ENCODE results near the gene EPS8.

The EPS8 gene

DNA sequence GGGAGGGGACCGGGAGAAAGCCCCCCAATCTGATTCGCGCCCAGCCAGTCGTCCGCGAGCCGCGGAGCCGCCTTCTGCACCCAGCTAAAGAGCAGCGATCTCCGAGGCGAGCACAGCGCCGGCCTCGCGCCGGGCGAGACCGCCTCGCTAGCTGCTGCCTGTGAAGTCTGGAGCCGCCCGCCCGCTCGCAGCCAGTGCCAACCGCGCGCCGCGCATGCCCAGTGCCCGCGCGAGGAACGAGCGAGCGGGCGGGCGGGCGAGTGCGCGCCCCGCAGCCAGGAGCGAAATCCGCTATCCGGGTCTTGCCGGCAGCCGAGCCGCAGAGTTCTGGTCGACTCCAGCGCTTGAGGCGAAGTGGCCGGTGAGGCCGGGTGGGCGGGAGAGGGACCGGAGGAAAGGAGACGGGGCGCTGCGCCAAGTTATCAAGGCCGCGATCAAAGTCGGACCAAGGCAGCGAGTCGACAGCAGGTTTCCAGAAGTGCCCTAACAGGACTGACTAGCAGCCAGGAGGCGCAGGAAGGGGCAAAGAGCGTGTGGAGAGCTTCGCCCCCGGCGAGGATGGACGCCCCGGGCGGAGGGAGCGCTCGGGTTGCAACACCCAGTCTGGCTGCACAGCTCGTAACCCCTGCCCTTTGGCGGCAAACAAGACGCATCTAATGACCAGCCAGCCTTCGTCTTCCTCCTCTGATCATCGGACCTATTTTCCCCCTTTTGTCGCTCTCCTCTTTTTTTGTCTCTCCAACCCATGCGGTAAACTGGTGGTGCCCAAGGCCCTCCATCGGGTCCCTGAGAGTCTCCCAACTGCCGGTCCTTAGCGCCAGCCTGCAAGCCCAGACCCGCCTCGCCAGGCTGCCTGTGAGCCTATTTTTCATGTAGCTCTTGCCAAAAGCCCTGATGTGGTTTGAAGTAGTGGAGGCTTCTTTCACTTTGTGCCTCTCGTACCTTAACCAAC is at the start of gene EPS8:
Gene EPS8, minus strand, starts transcription at position 169 of the 952 bp plus-strand sequence. CDS start 106,437 bp downstream, outside the sequence.
- DNase-seq (ENCODE audit: low read depth) = peak; percentile 92

DNA sequence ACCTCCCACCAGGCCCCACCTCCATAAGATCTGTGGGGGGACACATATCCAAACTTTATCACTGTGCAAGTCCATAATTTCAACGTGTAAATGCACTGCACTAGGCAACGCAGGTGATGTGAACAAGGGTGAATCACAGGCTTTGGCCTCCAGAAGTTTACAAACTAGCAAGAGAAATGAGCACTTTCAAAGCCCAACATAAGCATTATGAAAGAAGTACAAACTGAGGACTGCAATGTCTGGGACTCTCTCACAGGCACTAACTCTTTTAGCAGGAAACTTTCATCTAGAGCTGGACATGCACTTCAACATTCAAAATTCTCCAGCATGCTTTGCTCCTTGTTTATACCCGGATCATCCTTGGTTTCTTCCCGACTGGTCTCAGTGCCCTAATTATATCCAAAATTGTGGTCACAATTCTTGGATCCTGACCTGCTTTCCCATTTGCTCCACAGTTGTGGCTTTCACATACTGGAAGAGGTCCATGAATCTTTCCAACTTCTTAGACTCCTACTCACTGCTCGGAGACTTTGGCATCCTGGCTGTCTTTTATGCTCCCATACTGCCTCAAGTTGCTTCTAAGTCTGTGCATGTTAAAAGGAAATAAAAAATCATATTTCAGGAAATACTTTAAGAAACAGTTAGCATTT is 48.1 kb upstream of the EPS8 start:
- DNase-seq (ENCODE audit: low read depth) = peak; percentile 93

DNA sequence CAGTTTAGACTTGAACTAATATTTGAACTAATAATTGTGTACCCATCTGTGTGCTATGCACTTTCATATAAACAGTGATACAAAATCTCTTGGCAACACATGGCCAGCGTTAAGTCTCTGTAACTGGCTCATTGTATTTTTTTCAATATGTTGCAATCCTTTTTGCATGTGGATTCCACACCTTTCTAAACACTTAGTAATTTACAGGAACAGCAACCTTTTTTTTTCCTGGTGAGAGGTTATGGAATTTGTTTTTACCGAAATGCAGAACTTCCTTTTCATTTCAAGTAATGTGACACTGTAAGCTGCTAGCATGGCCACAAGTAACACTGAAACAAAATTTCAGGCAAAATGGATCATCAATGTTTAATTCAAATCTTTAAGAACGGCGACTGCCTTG is 45.4 kb upstream of the EPS8 start:
- DNase-seq (ENCODE audit: low read depth) = peak; percentile 26

DNA sequence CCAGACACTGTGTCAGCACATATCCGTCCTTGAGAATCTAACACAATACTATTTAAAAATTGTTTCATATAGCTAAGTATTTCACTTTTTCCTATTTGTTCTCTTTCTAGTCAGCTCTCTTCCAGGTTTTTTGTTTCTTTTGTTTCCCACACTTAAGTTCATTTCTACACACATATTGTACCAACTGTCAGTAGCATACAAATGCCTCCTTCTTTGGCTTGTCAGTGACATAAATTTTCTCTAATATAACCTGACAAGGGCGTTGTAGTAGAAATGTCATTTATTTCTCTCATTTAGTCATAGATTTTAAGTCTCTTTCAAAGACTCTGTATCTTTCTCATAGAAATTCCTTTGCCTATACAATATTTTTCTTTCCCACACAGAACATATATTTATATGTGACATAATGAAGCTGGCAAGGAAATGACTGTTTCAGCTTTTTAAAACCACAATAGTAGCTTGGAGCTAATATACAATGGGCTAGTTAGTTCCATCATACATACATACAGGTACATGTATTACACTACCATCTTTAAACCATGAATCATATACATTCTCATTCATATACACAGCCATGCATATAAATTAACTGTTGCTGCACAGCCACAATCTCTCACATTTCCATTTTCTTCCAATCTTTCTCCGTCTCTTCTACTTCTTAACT is 42.3 kb upstream of the EPS8 start:
- DNase-seq (ENCODE audit: low read depth) = no peak

DNA sequence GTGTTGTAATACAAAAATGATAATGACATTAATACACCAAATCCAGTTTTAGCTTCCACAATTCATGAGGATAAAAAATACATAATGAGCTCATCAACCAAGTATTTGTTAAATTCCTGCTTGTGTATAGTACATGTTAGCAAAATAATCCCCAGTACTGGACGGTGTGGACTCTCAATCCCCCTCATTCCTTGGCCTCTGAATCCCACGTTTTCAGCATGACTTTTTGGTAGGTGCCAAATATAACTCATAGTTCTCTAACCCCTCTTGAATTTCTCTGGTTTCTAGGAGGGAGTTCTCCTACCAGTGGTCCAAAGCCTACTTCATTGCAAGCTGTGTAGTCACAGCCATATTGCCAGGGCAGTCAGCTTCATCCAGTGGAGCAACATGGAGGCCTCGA is 41.4 kb upstream of the EPS8 start:
- DNase-seq (ENCODE audit: low read depth) = peak; percentile 86

DNA sequence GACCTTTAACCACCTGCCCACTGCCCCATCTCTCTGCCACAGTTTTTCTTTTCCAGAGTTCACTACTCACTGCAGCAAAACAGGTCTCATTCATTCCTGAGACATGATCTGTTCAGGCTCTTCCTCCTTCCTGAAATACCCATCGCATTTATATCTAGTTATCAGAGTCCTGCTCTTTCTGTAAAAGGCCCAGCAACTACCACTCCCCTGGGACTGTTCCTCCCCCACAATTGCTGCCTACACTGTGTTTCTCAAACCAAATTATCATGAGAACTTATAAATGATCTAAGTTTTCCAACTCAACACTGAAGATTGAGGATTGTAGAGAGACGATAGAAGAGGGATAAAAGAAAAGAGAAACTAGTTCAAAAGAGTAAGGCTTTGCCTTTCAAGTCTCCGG is 40.8 kb upstream of the EPS8 start:
- peak; percentile 72 for DNase-seq (ENCODE audit: low read depth)

DNA sequence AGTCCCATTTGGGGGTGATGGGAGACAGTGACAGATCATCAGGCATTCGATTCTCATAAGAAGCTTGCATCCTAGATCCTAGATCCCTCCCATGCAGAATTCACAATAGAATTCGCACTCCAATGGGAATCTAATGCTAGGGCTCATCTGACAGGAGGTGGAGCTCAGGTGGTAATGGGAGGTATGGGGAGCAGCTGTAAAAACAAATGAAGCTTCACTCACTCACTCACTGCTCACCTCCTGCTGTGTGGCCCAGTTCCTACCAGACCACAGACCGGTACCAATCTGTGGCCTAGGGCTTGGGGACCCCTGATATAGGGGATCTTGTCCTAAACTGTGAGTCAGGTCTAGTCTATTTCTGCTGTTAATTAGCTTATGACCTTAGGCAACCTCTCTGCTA is 40.1 kb upstream of the EPS8 start:
- no peak for DNase-seq (ENCODE audit: low read depth)

DNA sequence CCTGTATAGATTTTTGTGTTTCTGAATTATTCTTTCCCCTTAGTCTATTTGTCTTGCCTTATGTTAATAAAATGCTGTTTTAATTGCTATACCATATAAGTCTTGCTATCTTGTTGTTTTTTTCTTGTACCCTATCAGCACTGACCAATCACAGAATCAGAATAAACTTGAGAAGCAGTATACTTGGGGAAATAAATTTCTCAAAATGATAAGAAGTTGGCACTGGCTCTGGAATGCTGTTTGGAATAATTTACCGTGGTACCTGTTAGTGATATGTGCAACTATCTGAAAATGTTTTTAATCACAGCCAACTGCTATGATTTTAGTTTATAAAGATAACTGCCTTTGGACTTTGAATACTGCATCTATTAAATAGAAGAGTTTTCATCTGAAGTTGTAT is 37.9 kb upstream of the EPS8 start:
- DNase-seq (ENCODE audit: low read depth) = no peak

DNA sequence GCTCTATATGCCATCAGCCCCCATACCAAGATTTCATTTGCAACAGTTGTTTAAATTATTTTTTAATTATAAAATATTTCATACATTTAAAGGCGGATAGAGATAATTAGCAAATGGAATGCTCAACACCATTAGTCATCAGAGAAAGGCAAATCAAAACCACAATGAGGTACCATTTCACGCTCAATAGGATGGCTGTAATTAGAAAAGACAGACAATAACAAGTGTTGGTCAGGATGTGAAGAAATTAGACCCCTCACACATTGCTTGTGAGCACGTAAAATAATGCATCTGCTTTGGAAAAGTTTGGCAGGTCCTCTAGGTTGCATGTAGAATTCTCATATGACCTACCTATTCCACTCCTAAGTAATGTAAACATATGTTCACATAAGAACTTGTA is 35.3 kb upstream of the EPS8 start:
- no peak for DNase-seq (ENCODE audit: low read depth)

DNA sequence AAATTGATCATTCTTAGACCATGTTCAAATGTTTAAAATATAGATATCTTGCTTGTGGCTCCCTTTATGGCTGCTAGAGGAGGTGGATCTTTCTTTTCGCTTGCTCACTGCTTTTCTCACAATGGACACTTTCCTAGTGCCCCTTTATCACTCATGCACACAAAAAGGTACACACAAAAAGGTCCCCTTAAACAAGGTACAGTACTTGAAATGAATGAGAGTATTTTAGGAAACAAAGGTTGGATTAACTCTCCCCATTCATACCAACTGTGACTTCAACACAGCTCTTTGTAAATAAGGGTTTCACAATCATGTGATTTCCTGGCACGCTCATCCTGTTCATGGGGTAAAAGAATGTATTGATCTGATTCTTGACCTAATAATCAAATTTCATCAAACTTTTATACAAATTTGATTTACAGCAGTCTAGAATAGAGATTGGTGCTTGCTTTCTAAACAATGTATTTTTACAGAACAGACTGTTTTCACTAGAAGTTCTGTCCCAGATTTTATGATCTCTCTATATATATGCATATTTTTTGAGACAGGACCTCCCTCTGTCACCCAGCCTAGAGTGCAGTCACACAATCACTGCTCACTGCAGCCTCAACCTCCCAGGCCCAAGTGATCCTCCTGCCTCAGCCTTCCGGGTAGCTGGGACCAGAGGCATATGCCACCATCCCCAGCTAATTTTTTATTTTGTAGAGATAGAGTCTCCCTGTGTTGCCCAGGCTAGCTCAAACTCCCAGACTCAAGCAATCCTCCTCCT is 34.4 kb upstream of the EPS8 start:
- no peak for DNase-seq (ENCODE audit: low read depth)

DNA sequence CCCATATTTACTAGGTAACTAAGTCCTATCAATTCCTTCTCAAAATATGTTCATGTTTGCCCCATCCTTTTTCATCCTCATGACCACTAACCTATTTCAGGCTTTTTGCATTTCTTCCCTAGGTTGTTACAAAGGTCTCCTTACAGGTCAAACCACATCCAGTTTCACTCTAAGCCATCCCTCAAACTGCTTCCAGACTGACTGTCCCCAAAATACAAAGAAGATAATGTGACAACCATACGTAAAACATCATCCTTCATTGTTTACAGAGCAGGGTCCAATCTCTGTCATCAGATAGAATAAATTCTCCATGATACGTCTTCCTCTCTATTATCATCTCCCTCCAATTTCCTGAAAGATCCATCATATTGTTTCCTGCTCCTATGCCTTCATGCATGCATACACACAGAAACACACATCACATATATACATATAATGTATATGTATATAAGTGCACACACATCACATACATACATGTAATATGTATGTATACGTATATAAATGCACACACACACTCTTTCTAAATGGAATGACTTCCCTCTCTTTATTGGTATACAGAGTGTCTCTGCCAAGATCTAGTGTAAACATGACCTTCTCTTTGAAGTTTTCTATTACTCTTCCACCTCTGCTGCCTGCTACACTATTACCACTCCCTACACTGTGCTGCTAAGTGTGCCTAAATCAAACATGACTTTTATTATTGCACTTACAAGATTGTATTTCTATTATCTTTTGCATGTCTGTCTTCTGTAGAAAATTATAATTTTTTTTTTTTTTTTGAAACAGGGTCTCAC is 30.7 kb upstream of the EPS8 start:
- DNase-seq (ENCODE audit: low read depth) = no peak

DNA sequence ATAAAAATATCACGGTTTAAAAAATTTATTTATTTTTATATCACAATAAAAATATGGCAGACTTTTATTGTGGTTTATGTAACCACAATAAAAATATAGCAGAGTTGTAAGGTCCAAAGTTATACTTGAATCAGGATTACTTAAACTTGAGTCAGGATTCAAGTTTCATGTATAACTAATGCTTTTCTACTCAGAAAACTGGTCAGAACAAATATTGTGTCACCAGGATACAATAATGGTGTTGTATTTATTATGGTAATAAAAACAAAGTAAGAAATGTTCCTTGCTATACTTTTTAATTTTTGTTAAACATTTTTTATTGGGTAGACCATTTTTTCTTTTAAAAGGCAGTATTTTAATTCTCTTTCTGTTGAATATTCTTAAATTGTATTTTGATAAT is 29.2 kb upstream of the EPS8 start:
- DNase-seq (ENCODE audit: low read depth) = no peak

DNA sequence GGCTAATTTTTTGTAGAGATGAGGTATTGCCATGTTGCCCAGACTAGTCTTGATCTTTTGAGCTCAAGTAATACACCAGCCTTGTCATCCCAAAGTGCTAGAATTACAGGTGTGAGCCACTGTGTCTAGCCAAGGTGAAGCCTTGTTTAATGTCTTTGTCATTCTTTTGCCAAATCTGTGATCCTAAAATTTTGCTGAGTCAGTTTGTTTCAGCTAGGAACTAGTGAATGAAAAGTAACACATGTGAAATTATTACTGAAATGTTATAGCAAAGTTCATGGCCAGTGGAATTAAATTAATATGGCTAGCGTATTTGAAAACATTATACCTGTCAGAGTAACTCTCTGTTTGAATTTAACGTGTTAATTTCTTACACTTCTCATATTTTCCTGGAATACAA is 26.5 kb upstream of the EPS8 start:
- no peak for DNase-seq (ENCODE audit: low read depth)

DNA sequence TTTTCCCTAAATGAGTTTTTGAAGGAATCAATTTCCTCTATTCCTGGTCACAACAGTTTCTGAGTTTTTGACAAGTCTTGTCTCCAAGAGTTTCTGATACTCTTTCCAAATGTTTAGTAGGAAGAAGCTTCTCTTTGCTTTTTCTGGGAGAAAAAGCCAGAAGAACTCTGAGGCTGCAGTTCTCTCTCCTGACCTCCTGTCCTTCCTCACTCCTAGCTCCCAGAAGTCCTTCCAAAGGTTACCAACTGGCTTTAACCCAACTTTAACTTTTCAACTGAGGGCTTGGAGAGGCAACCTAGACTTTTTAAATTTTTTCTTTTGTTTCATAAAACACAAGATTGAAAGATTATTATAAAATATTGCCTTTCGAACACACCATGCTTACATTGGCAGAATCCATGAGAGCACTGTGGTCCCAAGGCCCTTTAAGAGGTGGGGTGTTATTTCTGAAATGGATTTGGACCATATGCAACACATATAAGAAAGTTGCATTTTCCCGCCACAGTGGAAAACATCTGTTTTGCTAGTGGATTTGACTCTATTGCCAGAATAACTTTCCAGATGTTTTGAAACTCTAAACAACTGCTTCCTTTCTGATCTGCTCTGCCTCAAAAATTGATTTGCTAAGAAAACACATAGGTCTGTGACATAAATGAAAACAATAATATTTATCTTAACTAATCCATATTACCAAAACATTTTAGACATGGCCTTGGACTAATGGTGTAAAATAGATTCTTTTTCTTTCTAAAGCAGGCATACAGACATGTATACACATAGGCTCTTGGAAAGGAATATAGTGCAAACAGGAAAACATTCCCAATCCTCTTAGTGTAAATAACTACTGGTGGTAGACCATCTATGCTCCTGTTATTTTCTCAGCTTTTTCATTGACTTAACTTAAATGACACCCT is 22.3 kb upstream of the EPS8 start:
- no peak for DNase-seq (ENCODE audit: low read depth)

DNA sequence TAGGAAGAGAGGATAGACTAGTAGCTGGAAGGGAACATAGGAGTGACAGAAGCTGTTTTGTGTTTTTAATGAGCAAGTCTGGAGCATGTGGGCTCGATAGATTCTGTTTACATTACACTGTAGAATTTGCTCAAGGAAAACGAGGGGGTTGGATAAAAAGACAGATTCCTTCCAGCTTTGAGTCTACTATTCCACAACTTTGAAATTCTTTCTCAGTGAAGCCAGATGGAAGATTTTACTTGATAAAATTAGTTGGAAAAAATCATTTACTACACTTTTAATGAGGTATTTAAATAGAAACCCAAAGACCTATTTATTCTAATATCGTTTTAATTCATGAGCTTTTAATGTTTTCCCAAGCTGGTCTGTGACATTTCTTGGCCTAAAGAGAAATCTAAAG is 19.5 kb upstream of the EPS8 start:
- DNase-seq (ENCODE audit: low read depth) = peak; percentile 84

DNA sequence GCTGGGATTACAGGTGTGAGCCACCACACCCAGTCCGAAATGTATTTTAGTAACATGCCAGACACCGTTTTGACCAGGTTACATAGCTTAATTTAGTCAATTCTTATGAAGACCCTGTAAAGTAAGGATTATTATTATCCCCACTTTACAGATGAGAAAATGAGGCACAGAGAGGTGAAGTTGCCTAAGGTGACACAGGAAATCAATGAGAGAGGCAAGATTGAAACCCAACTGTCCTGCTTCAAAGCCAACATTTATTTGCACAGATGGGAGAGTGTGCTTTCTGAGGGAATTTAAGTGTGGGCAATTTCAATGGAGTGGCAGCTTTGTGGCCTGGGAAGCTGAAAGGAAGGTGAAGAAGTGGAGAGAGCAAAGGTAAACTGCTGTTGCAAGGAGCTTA is 19.1 kb upstream of the EPS8 start:
- no peak for DNase-seq (ENCODE audit: low read depth)

DNA sequence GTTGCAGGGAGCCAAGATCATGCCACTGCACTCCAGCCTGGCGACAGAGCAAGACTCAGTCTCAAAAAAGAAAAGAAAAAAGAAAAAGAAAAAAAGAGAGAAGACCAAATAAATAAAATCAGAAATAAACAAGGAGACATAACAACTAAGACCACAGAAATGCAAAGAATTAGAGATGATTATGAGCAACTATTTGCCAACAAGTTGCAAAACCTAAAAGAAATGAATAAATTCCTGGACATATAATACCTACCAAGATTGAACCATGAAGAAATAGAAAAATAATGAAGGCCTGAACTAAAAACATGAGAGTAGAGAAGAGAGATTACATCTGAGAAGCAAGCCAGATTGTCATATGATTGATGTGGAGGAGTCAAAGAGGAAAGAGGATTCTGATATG is 17.6 kb upstream of the EPS8 start:
- DNase-seq (ENCODE audit: low read depth) = peak; percentile 30

DNA sequence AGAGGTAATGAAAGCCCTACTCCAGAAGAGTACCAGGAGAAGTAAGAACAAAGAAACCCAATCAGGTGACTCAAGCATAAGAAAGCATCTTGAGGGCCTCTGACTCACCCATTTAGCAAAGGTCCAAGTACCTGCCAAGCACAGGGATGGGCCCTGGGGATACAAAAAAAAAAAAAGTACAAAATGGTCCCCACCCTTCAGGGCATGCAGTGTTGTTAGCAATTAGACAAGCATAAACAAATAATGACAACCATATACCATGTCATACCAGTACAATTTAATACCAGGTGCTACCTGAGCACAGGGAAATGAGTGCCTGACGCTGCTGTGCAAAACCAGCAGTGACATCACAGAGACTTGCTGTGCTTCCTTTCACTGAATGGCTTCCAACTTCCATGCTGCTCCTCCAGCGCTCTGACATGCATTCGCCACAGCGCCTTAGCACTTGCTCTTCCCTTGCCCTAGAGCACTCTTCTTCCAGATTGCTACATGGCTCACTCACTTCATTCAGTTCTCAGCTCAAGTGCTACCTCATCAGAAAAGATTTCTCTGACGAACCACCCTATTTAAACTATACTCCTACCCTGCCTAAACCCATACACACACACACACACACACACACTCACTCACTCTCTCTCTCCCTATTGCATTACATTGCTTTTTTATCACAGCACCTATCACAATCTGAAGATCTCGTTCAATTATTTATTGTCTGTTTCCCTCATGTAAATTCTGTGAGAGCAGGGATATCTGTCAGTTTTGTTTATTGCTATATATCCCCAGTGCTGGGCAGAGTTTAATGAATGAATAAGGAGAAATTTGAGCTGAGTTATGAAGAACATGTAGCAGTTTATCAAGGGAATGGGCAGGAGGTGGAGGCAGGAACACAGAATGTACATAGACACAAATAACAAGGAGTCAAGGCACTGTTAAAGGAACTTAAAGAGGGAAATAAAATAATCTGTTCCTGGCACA is 12.9 kb upstream of the EPS8 start:
- DNase-seq (ENCODE audit: low read depth) = peak; percentile 32

DNA sequence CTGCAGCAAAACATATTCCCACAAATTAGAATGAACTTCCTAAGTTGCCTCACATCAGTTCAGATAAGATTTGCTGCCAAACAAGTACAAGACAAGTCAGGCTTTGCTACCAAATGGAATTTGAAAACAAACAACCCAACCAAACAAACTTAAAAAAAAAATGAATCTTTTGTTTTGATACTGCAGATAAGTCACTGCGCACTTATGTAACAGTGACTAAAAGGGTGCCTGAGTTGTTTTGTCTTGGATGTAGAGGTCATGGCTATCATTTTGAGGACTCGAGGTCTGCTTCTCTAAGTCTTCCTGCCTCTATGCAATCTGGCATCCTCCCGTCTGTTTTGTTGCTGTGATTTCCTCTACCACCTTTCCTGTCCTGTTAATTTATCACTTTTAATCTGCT is 11.1 kb upstream of the EPS8 start:
- DNase-seq (ENCODE audit: low read depth) = no peak
